Bone marrow (tissue), 2 donors: ENCODE data around the gene INPP5E.

ENCODE experiments used
- DNase-seq, 2 donors: peaks; one replicate each; lab custom pipeline; 2025; lab: John Stamatoyannopoulos, UW

Gene INPP5E

DNA sequence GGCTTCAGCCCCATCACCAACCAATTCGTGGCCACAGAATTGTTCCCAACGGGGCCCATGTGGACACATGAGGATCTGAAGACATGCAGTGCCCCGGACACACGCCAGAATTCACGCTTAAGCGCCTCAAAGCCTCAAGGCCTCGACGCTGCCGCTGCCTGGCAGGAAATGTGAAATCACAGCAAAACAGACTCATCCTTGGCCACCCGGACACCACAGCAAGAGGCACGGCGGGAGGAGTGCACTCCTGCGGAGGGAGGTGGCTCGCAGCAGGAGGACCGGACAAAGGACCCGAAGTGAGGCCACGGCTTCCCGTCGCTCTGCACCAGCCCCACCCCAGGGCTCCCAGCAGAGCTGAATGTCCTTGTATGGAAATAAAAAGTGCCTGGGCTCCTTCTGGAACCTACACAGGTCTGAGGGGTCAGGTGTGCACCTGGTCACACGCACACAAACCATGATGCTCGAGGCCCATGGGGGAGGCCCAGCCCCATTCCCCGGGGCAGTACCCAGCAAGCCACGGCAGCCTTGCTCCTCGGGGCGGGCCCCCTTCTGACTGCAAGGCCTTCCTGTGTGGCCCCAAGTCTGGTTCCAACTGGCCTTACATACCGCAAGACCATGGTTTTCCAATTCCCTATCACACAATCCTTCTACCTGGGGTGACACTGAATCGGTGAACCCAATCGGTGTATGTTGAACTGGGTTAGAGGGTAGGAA is 33.2 kb upstream of the INPP5E start:
- no peak for DNase-seq

DNA sequence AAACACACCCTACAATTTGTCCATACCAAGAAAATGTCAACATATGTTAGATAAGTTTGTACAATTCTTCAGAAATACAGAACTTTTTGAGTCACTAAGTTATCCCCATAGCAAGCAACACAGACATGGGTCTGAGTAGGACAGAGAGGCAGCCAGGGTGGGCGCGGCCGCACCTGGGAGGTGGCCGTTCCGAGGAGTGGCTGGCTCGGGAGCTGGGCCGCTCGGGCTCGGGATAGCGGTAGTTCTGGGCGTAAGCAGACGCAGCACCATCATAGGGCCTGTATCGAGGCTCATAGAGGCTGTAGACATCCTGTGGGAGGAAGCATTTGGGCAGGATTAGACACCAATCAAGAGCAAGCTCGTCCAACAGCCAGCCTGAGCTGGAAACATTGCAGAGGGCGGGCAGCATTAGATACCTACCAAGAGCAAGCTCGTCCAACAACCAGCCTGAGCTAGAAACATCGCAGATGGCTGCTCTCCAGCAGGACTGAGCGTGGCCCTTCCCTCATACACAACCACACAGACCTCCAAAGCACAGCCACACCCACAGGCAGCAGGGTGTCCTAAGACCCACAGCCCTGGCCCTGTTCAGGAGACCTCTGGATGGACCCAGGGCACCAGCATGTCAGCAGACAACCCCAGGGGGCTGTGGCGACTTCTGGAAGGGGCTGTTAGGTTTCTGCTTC is 32.3 kb upstream of the INPP5E start:
- DNase-seq: no peak

DNA sequence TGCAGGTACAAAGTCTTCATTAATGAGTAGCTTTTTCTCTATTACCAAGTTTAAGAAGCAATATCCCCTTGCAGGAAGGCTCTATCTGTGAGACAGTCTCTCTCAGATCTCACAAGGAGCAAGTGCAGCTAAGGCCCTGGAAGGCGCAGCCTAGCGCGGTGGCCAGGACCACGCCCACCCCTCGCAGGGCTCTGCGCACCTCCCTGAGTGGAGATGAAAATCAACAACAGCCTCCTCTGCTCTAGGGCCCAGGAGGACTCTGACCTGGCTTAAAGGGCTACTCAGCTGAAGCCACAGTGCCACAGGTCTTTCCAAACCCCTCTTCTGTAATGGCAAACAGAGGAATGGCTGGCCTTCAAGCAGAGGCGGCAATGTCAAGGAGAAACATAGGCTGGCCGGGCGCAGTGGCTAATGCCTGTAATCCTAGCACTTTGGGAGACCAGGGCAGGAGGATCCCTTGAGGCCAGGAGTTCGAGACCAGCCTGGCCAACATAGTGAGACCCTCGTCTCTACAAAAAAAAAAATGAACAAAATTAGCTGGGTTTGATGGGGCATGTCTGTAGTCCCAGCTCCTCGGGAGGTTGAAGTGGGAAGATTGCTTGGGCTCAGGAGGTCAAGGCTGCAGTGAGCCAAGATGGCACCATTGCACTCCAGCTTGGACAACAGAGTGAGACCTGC is 31.3 kb upstream of the INPP5E start:
- no peak for DNase-seq

DNA sequence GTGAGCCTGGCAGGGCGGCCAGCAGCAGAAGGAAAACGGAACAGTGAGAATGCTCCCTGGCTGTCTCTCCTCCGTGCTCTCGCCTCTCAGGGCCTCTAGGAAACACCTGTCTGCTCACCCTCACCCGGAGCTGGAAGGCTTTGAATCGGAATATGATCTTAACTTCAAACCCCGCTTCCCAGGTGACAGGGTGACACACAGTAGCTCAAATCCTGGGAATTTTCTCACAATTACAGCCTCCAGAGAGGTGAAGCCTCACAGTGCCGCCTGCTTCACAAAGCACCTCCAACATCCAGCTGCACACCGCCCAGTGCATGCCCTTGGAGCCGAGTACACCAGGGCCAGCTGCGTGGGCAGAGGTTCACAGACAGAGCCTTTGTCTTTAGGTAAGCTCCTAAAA is 30.7 kb upstream of the INPP5E start:
- DNase-seq: no peak

DNA sequence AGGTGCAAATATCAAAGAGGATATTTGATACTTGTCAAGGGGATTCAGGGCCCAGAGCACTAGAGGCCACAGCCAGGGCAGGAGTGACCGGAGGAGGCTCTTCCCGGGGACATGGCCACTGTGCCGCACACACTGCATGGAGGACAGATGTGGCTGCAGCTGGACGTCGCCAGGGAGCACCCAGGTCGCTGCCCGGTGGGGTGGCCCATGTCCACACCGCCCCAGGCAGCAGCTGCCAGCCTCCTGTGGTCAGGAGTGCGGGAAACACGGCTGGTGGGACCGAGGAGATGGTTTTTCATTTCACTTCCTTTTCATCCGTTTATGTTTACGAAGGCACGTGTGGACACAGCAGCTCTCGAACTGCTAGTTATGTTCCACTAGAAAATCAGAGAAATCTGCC is 28.1 kb upstream of the INPP5E start:
- DNase-seq: no peak

DNA sequence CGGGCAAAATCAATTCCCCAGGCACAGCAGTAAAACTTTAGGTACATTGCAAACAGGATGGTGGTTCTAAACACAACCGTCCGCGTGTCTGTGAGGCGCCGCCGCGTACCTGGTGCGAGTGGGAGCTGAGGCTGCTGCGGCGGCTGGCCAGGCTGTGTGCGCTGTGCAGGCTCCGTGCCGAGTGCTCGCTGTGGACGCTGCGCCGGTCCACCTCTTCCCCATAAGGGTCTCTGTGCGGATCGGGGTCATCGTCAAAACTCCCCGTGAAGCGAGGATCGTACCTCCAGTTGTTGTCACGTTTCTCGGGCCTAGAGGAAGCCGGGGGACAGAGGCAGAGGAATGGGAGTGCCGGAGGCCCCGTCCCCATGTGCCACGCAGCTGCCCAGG is 26.5 kb upstream of the INPP5E start:
- DNase-seq: no peak

DNA sequence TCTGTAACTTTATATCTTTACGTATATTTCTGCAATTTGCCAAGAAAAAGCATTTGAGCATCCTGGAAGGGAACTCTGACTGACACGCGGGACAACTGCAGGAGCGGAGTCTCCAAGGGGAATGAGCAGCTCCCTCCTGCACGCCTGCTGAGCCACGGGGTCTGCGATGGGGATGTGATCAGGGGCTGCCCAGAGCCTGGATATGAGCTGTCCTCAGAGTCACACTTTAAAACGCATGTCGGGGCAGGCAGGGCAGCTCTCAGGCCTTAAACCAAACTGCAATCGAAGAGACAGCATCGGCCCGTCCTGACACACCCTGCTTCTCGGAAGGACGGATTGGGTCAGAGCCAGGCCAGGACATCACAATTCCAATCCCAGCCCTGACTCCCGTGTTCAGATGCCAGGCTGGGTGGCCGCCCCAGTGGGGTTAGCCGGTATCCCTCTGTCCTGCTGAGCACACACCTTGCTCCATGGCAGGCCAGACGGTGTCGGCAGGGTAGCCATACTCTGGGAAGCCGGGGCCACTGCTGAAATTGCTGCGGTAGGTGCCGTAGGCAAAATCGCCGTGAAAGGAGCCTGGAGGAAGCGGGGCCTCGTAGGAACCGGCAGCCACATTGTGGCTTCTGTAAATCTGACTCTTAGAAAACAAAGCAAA is 26.0 kb upstream of the INPP5E start:
- DNase-seq: no peak

DNA sequence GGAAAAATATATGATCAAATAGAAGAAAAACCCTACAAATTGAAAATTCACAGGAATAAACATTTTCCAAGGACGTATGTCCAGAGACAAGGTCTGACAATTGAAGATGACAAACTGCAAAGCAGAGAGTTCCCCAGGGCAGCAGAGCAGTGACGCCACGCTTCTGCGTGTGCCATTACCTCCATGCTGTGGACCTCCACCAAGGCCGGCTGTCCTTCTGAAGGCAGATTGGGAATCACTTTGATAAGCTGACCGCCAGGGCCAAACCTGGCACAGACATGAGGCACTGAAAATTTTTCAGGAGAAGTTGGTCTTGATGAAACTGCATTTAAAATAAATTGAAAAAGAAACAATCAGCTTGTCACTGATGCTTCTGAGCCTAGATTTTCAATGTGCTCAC is 24.6 kb upstream of the INPP5E start:
- DNase-seq: no peak

DNA sequence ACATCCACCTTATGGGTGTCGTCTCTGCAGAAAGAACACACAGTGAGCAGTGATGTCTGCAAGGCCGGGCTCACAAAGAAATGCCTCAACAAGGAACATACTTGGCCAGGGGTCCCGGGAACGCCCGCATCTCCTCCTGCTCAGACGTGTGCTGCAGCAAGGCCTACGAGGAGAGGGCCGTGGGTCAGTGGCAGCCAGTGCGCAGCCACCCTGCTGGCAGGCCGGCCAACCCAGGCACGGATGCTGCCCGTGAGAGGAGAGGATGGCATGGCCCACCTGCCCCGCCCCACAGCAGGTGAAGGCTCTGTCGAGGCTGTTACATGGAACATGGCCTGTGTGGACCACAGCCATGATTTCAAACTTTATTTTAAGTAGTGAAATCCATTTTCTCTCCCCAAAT is 23.9 kb upstream of the INPP5E start:
- DNase-seq: no peak

DNA sequence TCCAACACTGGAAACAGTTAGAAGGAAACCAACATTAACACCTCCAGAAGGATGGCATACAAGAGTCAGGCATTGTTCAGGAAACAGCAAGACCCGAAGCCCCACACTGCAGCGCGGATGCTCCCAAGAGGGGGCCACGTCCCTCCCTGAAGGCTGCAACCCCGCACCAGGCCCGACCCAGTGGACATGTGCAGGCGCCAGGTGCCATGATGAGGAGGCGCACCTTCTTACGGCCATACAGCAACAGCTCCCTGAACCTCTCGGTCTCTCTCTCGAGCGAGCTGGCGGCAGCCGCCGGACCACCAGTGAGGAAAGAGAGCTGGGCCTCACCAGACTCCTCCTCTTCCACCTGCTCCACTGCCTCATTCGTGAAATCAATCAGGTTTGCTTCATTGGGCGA is 23.0 kb upstream of the INPP5E start:
- no peak for DNase-seq

DNA sequence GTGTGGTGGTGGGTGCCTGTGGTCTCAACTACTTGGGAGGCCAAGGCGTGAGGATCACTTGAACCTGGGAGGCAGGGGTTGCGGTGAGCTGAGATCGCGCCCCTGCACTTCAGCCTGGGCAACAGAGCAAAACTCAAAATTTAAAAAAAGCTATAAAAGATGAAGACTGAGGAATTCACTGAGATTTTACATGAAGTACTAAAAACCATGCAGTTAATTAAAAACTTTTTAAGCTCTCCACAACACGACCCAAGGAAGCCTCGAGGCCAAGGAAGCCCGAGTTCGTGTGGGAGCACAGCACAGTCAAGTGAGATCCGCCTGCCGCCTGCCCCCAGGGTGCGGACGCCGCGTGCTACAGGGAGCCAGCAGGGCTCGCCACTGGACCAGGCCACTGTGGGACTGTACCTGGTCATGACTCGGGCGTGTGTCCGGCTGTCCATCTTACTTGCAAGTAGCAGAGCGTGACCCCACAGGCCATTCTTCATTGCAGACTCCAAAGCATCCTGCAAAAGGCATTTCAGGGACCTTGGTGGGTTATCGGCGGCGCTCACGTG is 21.2 kb upstream of the INPP5E start:
- DNase-seq: no peak

DNA sequence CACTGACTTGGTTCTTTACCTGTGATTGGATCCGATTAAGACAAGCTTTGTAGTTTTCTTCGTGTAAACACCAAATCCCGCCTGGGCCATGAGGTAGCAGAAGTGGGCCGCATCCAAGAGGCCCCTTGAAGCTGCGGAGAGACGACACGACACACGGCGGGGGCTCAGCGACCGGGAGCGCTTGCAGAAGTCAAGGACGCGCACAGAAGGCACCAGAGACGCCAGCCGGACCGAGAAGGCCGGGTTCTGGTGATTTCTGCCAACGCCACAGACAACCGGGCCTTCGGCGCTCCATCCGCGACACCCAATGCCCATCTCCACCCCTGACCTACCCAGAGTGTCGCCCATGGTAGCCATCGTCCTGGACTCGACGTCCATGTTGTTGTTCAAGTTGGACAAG is 19.8 kb upstream of the INPP5E start:
- no peak for DNase-seq

DNA sequence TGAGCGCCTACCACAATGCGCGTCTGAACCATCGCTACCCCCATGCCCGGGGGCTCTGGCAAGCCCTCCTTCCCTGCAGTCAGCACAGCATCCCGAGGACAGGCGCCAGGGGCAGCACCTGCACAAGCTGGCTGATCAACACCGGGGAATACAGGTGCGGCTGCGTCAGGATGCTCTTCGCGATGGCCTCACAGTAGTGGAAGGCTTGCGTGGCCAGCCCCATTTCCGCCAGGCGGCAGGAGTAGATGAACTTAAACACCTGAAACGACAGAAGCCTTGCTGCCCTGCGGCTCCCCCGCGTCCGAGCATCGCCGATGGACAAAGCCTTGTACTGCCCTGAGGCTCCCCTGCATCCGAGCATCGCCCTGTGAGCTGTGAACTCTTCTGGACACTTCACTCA is 17.7 kb upstream of the INPP5E start:
- DNase-seq: no peak

DNA sequence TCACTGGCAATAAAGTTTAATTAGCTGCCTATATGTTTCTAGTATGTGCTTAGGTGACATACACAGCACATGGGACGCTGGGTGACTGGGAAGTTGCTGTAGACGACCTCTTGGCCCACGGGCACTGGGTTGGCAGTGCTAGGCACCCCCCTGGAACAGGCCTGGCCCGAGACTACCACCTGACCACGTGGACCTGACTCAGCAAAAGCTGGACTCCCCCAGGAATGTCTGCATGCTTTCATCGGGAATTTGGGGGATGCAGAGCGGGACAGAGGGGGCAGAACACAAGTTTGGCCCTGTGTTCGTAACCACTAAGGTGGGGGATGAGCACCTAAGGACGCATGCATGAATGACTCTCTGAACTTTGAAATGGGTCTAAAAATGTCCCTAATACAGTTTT is 16.6 kb upstream of the INPP5E start:
- no peak for DNase-seq

DNA sequence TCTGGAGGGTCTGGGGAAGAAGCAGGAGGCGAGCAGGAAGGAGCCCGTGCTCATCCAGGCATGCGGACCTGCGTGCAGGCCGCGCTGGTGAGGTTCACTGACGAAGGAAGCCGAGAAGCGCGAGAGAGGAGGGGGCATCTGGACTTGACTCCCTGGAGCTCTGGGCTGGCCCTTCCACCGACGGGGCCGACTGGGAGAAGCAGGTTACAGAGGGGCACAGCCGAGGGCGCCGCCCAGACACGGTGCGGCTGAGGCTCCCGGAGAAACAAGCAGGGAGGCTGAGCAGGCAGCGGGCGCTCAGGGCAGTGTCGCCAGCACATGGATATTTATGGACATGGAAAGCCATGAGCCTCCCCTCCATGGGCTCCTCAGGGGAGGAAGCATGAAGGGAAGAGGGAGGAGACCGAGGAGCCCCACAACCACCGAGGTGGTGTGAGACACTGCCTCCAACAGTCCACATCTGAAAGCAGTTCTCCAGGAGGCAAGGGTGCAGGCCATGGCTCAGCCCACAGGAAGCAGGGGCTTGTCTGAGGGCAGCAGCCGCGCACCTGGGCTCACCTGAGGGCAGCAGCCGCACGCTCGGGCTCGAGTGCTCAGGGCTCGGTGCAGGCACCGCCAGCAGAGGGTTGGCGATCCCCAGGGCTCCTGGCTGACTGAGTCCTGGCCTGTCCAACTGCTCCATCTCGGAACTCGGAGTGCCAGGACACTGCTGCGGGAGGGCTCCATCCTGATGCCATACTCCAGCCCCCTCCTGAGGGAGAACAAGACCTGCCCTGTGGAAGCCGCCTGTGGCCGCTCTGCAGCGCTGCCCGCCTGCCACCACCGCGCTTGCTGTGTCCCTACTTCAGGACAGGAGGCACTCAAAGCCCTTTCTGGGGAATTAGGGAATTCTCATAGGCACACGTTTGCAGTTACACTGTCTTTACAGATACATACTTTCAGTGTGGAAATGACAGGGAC is 15.7 kb upstream of the INPP5E start:
- no peak for DNase-seq

DNA sequence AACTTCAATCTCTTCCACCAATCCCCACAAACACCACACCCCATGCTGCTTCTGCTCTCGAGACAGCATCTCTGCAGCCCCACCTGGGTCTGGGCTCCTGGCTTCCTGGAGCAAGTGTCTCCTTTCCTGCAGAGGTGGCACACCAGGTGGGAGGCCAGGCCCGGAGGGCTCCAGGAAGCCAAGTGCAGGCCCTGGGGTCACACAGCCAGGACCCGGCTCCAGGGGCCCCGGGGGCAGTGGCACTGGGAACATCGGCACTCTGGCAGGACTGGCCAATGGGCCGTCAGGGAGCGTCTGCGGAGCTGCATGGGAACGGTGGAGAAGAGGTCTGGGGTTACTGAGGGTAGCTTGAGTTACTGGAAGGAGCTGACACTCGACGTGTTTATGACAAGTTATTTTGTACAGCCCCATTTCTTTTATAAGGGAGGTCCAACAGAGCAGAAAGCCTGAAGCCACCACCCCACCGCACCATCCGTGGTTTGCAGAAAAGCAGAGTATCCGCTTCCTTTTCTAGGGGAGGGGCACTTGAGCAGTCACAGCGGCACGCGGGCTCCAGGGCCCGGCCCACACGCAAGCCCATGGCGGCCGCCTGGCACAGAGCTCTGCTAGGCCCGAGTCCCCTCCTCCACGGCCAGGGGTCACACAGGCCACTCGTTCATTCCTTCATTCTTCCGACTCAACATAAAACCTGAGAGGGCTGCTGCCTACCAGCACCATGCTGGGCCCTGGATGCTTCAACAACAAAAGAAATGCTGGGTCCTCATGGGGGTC is 14.6 kb upstream of the INPP5E start:
- no peak for DNase-seq

DNA sequence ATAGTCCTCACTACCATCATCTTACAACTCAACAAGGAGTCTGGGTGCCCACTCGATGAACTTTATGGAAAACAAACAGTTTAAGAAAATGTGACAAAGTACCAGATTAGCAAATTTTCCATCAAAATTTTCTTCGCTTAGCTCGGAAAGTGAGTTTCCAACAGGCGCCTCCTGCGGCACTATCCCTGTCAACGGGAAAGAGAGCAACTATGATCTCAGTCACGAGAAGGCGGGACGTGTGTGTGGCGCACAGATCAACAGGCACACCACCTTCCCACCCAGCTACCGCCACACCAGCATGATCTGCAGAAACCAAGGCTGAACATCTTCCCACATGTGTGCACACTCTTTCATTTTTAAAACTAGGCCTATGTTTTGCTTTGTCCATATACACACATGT is 13.7 kb upstream of the INPP5E start:
- no peak for DNase-seq

DNA sequence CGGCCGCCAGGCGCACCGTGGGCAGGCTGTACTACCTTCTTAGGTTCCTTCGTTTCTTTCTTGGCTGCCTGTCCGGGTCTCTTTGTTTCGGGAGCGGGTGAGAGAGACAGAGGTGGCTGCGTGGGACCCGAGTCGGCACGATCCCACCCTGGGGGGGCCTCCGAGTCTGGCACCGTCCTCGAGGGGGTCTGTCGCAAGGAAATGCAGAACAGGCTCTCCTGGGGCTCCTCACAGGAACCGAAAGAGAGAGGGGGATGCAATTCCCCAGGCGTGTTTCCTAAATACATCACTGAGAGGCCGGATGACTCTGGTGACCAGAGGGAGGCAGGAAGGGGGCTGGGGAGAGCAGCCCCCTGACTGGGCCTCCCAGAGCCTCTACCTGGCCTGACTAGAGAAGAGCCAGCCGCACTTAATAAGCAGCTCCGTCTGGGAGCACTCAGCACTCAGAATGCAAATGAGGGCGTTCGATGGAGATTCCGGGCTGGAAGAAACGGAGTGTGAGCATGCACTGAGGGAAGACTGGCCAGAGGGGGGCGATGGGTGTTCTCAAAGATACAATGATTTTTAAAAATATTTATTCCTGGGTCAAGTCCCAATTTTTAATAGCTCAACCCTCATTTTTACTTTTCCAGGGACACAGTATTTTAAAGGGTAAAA is 11.7 kb upstream of the INPP5E start:
- no peak for DNase-seq

DNA sequence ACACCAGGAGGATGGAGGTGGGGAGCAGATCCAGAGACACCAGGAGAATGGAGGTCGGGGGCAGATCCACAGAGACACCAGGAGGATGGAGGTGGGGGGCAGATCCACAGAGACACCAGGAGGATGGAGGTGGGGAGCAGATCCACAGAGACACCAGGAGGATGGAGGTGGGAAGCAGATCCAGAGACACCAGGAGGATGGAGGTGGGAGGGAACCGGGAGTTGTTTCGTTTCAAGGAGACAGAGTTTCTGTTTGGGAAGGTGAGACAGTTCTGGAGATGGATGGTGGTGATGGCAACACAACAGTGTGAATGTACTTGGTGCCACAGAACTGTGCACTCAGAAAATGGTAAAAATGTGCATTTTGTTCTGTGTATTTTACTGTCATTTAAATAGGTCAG is 9.0 kb upstream of the INPP5E start:
- no peak for DNase-seq

DNA sequence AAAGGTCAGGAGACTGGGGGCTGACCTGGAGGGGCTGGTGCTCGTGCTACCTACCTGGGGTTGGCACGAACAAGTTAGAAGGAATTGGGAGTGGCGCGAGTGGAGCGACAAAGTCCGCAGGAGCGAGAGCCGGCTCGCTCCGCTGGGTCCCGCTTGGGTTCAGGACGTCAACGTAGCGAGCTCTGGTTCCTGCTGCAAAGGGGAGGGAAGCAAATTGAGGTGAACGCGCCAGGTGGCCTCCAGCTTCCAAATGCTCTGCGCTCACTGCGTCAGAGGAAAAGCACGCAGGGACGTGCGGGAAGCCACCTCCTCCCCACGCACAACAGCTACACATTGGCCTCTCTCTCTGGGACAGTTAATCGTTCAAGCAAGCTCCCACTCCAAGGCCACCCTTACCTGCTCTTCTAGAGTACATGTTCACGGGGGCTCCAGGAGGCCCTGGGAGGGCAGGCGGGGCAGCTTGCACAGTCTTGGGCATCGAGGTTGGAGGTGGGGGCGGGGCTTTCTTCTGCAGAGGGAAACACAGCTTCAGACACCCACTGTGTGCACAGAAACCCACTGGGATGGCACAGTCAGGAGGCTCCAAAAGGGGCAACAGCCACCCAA is 7.6 kb upstream of the INPP5E start:
- no peak for DNase-seq
